ENCODE data around the gene FXYD4. TPM values are rescaled to one million over a fixed set of nuclear protein-coding genes. Genes with fewer than 3 reads are reported as not detected.
A peak's percentile ranks its signal among the peaks of the same experiment; 100 is the strongest.
"Not testable (repeated sequence)": the region's sequence is repeated elsewhere in the genome, so short reads cannot be mapped to it uniquely, and the experiment has no call there.

Gene FXYD4
- total and polyA plus RNA-seq, 2 experiments from 2014 or later: not detected

DNA sequence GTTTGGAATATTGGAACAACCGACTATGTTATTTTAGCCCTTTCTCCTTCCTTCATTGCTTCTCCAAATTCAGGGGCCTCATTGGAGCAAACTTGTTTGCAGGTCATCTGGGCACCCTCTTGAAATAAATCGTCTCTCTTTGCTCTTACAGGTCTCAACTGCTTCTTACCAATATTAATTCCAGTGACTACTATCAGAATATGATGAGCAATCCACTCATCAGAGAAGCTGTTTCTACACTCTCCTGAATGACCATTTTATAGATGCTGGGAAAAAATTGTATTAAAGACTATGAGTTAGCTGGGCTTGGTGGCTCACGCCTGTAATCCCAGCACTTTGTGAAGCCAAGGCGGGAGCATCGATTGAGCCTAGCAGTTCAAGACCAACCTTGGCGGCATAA, 50.1 kb downstream of the FXYD4 start:
- Histone ChIP-seq H3K9me2 (ENCODE audit: insufficient read depth) (no peaks in the 10 kb centered on the region), H3K27ac (peak overlapping the region; percentile 97), H3K4me1 (ENCODE audit: insufficient read depth) (peaks cover 5% of the 10 kb centered on the region; the same call in 1 of the 2 replicates), H3K4me2 (ENCODE audit: unreplicated experiment) (peak overlapping the region; percentile 94), H3K36me3 (ENCODE audit: low read depth) (no peaks in the 10 kb centered on the region), H2AFZ (peak overlapping the region; percentile 95), H3K9ac (peak overlapping the region; percentile 94), H3K27me3 (replicated peaks; ENCODE audit: insufficient read depth) (no peaks in the 10 kb centered on the region), H4K20me1 (ENCODE audit: insufficient read depth) (no peaks in the 10 kb centered on the region), H3K79me2 (ENCODE audit: insufficient read depth) (no peaks in the 10 kb centered on the region), H3K4me3 (peak overlapping the region; percentile 77), H3K9me3 (ENCODE audit: low read depth) (no peaks in the 10 kb centered on the region), H3F3A (ENCODE audit: insufficient read depth) (peaks cover 17% of the 10 kb centered on the region)
- TF ChIP-seq EZH2phosphoT487 (IDR thresholded peaks at IDR 0.05; ENCODE audit: insufficient read depth, low read depth) (no peak), EZH2 (IDR thresholded peaks at IDR 0.05; ENCODE audit: insufficient read depth, poor library complexity, severe bottlenecking) (no peak)
- in situ Hi-C loops (cut with MboI): no loop called here
- whole genome bisulfite sequencing, 2 experiments (ENCODE audit: low coverage in 1 of 2, low lambda C conversion rate in 2 of 2, missing lambda C conversion rate in 2 of 2): 74 to 77% methylated on average over 6 of the region's 6 CpGs
- DNase-seq: peak; percentile 59

DNA sequence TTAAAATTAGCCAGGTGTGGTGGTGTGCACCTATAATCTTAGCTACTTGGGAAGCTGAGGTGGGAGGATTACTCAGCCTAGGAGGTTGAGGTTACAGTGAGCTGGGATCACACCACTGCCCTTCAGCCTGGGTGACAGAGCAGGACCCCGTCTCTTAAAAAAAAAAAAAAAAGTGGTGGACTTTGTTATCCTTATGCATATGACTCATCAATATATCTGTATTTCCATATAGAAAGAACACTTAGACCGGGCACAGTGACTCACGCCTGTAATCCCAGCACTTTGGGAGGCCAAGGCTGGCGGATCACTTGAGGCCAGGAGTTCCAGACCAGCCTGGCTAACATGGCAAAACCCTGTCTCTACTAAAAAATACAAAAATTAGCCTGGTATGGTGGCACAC, 50.5 kb downstream of the FXYD4 start:
- Histone ChIP-seq H3F3A (ENCODE audit: insufficient read depth) (peaks cover 17% of the 10 kb centered on the region), H3K27ac (peak overlapping the region; percentile 97)
- H3K79me2 ChIP-seq (ENCODE audit: insufficient read depth); H3K27me3 ChIP-seq (replicated peaks; ENCODE audit: insufficient read depth); DNase-seq; H3K4me2 ChIP-seq (ENCODE audit: unreplicated experiment); H2AFZ ChIP-seq; H3K36me3 ChIP-seq (ENCODE audit: low read depth); H3K9me3 ChIP-seq (ENCODE audit: low read depth); in situ Hi-C loops (cut with MboI); H3K4me1 ChIP-seq (ENCODE audit: insufficient read depth); H3K9me2 ChIP-seq (ENCODE audit: insufficient read depth); H3K9ac ChIP-seq; H3K4me3 ChIP-seq; H4K20me1 ChIP-seq (ENCODE audit: insufficient read depth): not testable (repeated sequence)
- 88 to 89% methylated on average over 4 of the region's 4 CpGs for WGBS, 2 experiments (ENCODE audit: low coverage in 1 of 2, low lambda C conversion rate in 2 of 2, missing lambda C conversion rate in 2 of 2)

DNA sequence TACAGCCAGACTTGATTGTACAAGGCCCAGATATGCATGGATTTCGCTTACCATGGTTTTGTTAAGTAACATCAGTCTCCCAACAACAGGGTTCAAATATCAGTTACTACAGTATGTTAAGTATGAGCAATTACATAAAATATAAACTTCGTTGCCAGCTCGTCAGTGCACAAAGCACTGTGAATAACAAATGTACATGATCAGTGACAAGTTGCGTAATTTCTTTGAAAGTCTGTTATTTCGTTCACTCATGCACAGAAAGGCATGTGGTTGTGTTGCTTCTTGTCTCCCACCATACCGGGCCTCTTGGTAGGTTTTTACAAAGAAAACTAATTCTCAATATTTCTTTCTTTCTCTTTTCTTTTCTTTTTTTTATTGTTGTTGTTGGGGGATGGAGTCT, 53.0 kb downstream of the FXYD4 start:
- Histone ChIP-seq H3K36me3 (ENCODE audit: low read depth) (no peaks in the 10 kb centered on the region), H3F3A (ENCODE audit: insufficient read depth) (peaks cover 17% of the 10 kb centered on the region), H4K20me1 (ENCODE audit: insufficient read depth) (no peaks in the 10 kb centered on the region), H3K27me3 (replicated peaks; ENCODE audit: insufficient read depth) (no peaks in the 10 kb centered on the region), H2AFZ (no peak overlapping the region), H3K27ac (no peak overlapping the region), H3K4me2 (ENCODE audit: unreplicated experiment) (no peak overlapping the region), H3K9ac (no peak overlapping the region), H3K79me2 (ENCODE audit: insufficient read depth) (no peaks in the 10 kb centered on the region), H3K9me2 (ENCODE audit: insufficient read depth) (no peaks in the 10 kb centered on the region), H3K4me3 (no peak overlapping the region), H3K9me3 (ENCODE audit: low read depth) (no peaks in the 10 kb centered on the region), H3K4me1 (ENCODE audit: insufficient read depth) (peaks cover 5% of the 10 kb centered on the region; the same call in 1 of the 2 replicates)
- DNase-seq: no peak
- TF ChIP-seq EZH2 (IDR thresholded peaks at IDR 0.05; ENCODE audit: insufficient read depth, poor library complexity, severe bottlenecking) (no peak), EZH2phosphoT487 (IDR thresholded peaks at IDR 0.05; ENCODE audit: insufficient read depth, low read depth) (no peak)
- 62 to 67% methylated on average over 6 of the region's 6 CpGs for WGBS, 2 experiments (ENCODE audit: low coverage in 1 of 2, low lambda C conversion rate in 2 of 2, missing lambda C conversion rate in 2 of 2)
- in situ Hi-C loops (cut with MboI): no loop called here

Small RNAs within 50 kb of the gene (small RNA-seq; reads per million reads assigned to genes)
- gene RNU6ATAC11P (ENCODE audit: low read depth, low replicate concordance): not detected
- 0.68 reads per million, percentile 18 among the genes with 10 or more reads in this experiment for gene SNORD3J (ENCODE audit: low read depth, low replicate concordance)

Other genes with a start within 250 kb of the FXYD4 start
- 11.5 and 17.4 TPM in 2 replicates for gene CSGALNACT2, start 233.2 kb upstream of the FXYD4 start, total RNA-seq (2014; rRNA removed; shearing (Covaris generic))
- gene CSGALNACT2, start 233.2 kb upstream of the FXYD4 start, polyA plus RNA-seq (2016; fragmentation: Nextera tagmentation; extraction: Ambion mirVana): 26.3 and 27.8 TPM in 2 replicates
- gene RASGEF1A, start 104.6 kb upstream of the FXYD4 start, total RNA-seq (2014; rRNA removed; shearing (Covaris generic)): 0.11 TPM in 1 of 2 replicates, not detected in the other
- 0.28 TPM in 1 of 2 replicates, not detected in the other for gene RASGEF1A, start 104.6 kb upstream of the FXYD4 start, polyA plus RNA-seq (2016; fragmentation: Nextera tagmentation; extraction: Ambion mirVana)
- gene HNRNPF, start 37.5 kb downstream of the FXYD4 start, total RNA-seq (2014; rRNA removed; shearing (Covaris generic)): 158 and 172 TPM in 2 replicates
- gene HNRNPF, start 37.5 kb downstream of the FXYD4 start, polyA plus RNA-seq (2016; fragmentation: Nextera tagmentation; extraction: Ambion mirVana): 106 and 116 TPM in 2 replicates
- gene ZNF487, start 65.5 kb downstream of the FXYD4 start, total RNA-seq (2014; rRNA removed; shearing (Covaris generic)): 6.3 and 11.0 TPM in 2 replicates
- 5.3 and 5.5 TPM in 2 replicates for gene ZNF487, start 65.5 kb downstream of the FXYD4 start, polyA plus RNA-seq (2016; fragmentation: Nextera tagmentation; extraction: Ambion mirVana)
- 6.2 and 6.3 TPM in 2 replicates for gene ZNF239, start 203.0 kb downstream of the FXYD4 start, total RNA-seq (2014; rRNA removed; shearing (Covaris generic))
- 5.7 and 6.8 TPM in 2 replicates for gene ZNF239, start 203.0 kb downstream of the FXYD4 start, polyA plus RNA-seq (2016; fragmentation: Nextera tagmentation; extraction: Ambion mirVana)
- 1.5 and 6.7 TPM in 2 replicates for gene ZNF485, start 234.8 kb downstream of the FXYD4 start, total RNA-seq (2014; rRNA removed; shearing (Covaris generic))
- gene ZNF485, start 234.8 kb downstream of the FXYD4 start, polyA plus RNA-seq (2016; fragmentation: Nextera tagmentation; extraction: Ambion mirVana): 1.7 and 1.9 TPM in 2 replicates

Measured in GM23248 (cell line).